Measurements from ENCODE around the gene CDC20B.

The CDC20B gene, protein sequence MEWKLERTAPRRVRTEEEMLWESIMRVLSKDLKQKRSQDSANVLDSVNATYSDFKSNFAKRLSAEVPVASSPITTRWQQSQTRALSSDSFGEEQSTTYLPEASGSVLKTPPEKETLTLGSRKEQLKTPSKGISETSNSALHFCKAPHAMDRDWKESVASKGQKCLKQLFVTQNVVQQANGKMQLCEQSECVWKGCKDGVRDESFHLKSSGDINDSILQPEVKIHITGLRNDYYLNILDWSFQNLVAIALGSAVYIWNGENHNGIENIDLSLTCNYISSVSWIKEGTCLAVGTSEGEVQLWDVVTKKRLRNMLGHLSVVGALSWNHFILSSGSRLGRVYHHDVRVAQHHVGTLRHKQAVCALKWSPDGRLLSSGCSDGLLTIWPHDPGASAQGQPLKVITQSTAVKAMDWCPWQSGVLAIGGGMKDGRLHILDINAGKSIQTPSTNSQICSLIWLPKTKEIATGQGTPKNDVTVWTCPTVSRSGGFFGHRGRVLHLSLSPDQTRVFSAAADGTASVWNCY

DNA sequence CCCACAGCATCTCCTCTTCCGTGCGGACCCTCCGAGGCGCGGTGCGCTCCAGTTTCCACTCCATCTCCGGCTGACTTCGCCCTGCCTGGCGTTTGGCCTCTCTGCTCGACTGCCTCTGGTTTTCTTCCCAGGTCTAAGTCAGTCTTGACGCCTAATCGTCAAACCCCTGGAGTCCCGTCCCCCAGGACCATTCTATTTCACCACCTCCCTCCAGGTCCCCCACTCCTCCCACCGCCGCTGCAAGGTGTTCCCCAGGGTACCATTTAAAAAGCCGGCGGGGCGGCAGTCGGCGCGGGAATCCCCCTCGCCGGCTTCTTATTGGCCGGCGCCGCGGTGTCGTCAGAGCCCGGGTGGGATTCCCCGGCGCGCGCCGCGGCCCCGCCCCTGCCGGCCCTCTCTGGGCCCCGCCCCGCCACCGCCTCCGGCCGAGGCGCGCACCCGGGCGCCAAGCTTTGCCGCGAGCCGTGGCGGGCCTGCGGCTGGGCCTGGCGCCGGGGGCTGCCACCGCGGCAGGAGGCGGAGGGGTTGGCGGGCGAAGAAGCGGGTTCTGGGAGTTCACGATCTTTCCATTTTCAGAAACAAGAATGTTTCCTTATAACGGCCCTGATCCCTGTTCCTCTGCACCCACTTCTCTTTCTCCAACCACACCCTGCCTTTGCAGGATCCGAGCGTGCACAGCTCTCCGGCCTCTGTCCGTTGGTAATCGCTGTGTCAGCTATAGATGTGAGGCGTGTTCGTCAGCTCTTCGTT is at the start of gene CDC20B:
Gene CDC20B, minus strand, starts transcription at position 241 of the 750 bp plus-strand sequence. Its CDS starts 177 bp downstream, at position 64.
- FAIRE-seq (no peak), DNase-seq (ENCODE audit: low spot score) (peak; percentile 96)

DNA sequence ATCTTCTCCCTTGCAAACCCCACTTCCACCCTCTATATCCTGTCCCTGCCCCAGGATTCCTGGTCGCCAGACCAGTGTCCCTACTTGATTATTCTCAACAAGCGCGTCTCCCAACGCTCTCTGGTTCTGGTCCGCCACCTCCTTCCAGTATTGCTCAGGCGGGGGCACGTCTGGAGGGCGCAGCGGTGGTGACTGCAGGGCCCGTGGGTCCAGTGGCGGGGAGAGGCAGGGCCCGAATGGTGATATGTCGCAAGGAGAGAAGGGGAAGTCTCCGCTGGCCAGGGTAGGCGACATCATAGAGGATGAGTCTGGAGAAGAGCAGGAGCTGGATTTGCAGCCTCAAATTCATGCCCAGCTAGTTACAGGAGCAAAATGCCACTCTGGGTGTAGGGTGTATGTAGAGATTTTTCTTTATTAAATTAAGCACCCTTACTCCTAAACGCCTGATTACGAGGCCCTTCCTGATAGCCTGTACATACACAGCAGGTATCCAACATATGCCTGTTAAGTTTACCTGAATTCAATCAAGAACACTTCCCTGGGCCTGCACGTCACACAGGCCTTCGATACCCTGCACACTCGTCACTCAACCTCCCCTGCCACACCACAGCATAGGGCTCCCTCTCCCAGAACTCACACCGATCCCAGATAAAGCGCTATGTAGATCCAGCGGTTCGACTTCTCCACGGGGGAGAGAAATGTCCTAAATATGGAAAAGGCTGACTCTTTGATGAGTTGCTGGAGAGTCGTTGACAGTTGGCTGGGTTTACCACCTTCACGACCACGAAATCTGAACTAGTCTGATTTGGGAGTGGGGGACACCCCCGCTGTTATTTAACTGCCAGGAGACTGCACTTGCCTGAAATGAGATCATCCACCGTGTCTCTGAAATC is 49.4 kb upstream of the CDC20B start:
- no peak for FAIRE-seq
- no peak for DNase-seq (ENCODE audit: low spot score)

DNA sequence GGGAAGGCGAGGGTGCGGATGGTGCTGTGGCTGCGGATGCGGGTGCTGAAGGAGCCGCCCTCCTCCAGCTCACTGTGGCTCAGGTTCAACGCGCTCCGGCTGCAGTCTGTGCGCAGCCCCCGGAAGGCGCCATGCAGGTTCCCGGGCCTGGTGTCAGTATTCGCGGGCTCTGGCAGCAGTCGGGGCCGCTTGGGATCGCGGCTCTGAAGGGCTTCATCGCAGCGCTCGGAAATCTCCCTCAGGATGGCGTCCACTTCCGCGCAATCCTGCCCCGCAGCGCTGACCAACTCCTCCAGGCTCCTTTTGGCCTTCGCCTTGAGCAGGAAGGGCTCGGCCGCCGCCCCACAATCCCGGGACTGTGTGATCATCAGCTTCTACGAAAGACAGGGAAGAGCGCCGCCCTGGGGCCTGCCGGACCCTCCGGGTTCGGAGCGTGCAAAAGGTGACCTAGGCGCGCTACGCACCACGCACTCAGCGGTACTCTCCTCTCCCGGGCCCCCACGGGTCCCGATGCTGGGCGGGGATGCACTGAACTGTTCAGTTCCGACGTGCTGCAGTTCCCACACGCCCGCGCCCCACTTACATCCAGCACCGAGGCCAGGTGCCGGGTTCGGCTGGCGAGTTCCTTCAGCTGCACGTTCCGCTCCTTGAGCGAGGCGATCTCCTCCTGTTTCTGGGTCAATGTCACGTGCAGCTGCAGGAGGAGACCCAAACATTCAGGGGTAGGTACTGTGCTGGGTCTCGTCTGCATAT is 47.6 kb upstream of the CDC20B start:
- DNase-seq (ENCODE audit: low spot score) = no peak

DNA sequence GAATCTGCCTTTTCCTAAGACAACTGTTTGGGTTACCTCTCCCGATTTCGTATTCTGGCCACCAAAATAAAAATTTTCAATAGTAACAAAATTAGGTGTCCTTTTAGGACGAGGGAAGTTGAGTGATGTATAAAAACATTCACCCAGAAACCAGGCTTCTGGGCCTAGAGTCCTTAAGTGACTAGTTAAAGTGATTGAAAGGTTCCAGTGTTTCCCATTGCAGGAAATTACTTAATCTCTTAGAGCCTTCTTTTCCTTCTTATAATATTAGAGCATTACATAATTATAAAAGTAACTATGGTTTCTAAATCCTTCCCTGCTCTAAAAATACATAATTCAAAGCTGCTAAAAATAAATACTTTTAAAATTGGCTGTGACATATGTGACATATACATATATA is 46.8 kb upstream of the CDC20B start:
- FAIRE-seq = no peak

More for the DNA sequence above, 47.6 kb upstream of the CDC20B start:
- no peak for FAIRE-seq

DNA sequence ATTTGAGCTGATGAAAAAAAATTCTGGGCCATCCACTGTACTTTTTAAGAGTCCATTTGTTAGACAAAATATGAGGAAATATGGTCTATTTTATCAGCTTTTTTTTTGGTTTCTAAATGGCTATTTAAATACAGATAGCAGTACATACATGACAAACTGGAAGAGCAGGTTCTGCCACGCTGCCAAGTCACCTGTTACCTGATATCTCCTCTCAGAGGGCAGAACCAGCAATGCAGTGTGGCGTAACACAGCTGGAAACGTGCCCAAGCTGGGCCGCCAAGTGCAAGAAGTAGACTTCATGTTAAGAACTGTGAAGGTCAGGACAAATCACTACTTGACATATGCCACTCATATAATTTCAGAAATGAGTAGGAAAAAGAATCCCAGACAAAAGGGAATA is 46.0 kb upstream of the CDC20B start:
- FAIRE-seq = no peak
- DNase-seq (ENCODE audit: low spot score) = no peak

More for the DNA sequence above, 46.8 kb upstream of the CDC20B start:
- no peak for DNase-seq (ENCODE audit: low spot score)

DNA sequence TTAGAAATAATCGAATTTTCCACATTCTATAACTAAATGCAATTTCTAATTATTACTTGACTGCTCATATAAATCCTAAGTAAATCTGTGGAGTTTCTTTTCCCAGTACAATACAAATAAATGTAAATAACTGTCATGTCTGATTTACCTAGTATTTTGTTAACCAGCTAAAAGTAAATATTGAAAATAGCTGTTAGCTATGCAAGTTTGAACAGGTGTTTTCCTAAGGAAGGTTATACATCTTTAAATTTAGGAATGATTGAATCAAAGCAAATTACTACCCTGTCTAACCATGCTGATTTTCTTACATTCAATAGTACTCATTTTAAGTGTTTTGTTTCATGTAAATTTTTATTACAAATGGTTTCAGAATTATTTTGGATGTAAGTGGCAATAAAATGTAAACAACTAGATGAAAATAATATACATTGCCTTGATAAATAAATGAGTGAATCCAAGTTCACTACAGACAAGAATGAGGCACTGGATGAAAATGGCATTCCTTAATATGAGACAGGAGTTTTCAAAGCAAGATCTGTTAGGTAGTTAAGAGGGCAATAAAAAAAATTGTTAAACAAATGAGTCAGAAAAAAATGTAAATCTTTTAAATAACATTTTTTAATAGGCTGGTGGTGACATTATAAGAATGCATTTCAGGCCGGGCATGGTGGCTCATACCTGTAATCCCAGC is 38.4 kb upstream of the CDC20B start:
- DNase-seq (ENCODE audit: low spot score) (no peak), FAIRE-seq (no peak)

DNA sequence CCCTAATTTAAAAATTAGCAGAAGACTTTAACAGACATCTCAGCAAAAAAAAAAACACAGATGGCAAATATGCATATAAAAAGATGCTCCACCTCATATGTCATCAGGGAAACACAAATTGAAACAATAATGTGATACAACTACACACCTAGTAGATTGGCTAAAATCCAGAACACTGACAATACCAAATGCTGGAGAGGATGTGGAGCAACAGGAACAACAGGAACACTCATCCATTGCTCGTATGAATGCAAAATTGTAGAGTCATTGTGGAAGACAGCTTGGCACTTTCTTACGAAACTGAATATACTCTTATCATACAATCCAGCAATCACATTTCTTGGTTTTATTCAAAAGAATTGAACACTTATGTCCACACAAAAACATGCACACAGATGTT is 32.0 kb upstream of the CDC20B start:
- FAIRE-seq = no peak
- DNase-seq (ENCODE audit: low spot score) = no peak

DNA sequence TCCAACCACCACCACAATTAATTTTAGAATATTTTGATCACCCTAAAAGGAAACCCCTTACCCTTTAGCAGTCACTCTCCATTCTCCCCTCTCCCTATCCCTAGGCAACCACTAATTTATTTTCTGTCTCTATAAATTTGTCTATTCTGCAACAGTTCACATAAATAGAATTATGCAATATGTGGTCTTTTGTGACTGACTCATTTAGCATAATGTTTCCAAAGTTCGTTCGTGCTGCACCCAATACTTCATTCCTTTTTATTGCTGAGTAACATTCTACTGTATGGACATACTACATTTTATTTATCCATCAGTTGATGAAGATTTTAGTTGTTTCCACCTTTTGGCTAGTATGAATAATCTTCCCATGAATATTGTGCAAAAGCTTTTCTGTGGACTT is 18.2 kb upstream of the CDC20B start:
- FAIRE-seq = no peak
- no peak for DNase-seq (ENCODE audit: low spot score)

DNA sequence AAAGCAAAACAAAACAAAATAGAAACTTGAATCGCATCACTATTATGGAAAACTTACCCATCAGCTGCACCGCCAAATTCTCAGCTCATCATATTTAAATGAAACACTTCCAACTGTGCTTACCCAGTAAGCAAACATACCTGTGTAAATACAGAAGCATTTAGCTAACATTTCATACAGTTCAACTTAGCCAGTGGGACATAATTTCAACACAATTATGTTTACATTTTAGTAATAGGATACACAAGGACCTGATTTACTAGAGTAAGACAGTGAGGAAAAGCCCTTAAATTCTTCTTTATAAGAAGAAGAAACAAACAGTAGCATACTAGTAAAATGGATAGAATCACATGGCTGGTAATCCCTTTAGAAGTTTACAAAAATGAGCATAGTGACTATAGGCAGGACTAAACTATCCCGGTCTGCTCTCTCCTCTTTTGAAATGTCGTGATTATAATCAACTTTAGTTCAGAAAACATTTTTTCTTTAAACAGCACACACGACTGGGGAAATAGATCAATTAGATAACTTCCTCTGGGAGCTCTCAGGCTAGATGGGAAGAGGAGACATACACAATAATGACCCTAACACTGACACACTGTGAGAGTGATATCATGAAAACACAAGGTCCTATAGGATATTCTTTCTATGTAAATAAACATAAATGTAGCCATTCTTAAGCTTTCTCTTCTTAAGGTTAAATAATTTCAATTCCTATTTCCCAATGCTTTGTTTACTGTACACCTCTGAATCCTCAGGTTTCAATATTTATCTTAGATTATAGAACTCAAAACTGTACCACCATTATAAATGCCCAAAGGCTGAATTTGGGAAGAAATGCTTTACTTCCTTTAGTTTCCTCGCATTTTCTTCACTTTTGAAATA is 15.9 kb upstream of the CDC20B start:
- DNase-seq (ENCODE audit: low spot score) (no peak), FAIRE-seq (no peak)

DNA sequence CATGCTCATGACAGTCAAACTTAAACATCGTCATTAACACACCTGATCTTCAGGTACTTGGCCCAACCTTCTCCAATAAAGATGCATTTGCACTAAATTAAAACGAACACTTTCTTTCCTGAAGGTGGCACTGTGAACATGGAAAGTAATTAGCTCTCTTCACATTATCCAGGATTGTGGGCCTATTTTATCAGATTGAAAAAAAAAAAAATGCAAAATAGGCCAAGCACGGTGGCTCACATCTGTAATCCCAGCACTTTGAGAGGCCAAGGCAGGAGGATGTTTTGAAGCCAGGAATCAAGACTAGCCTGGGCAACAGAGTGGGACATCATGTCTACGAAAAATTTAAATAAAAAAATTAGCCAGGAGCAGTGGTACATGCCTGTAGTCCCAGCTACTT is 14.4 kb upstream of the CDC20B start:
- FAIRE-seq (no peak), DNase-seq (ENCODE audit: low spot score) (peak; percentile 30)

DNA sequence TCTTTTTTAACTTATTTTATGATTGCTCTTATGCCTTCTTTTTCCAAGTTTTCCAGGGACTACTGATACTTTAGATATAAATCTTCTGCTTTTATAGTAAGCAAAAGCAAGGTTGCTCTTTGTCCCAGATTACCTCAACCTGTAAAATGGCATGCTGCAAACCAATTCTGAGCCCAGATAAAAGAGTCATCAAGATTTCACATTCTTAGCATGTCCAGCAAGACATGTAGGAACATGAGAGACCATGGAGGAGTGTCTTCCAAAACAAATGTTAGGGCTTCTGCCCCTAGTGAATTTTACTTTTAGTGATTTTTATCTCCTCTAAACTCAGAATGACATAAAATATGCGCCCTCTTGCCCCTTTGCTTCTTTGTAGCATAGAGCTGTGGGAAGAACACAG is 7.0 kb upstream of the CDC20B start:
- no peak for DNase-seq (ENCODE audit: low spot score)
- no peak for FAIRE-seq

DNA sequence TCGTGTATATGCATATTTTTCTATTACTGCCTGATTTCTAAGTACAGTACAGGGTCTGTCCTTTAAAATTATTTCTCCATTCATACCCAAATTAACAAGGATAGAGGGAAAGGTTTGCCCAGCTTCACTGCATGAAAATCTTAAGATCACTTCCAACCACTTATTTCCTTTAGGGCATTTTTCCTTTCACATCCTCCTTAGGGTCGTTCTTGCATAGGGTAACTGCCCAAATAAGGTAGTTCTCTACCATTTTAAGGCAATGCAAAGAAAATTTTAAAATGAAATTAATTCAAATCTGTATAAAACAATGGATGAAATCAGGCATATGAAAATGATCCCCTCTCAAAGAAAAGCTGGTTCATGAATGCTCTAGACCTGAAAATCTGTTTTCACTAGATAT is 4.1 kb upstream of the CDC20B start:
- FAIRE-seq = no peak
- DNase-seq (ENCODE audit: low spot score) = no peak

DNA sequence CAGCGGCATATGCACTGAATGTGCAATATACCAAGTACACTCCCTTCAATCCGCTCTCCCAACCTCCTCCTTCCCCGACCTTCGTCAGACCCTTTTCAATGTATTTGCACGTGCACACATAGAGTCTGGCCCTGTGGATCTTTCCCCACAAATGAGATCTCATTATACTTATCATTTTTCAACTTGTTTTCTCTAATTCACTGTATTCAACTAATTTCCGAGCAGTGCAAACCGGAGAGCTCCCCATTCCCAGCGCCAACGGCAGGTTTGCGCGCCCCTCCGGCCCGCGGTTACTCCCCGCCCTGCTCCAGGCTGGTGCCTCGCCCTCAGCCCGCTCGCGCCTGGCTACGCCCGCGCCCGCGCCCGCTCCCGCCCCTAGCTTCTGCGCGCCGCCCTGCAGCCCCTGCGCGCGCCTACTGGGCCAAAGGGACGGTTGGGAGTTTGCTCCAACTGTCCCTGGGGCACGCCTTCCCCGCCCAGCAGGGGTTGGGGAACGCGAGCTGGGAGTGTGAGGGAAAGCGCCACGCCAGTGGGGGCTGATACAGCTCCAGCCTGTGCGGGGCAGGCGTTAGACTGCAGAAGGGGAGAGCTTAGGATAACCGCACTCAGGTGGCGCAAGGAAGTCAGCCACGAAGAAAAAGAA is 3.3 kb upstream of the CDC20B start:
- peak; percentile 53 for FAIRE-seq
- DNase-seq (ENCODE audit: low spot score) = no peak

DNA sequence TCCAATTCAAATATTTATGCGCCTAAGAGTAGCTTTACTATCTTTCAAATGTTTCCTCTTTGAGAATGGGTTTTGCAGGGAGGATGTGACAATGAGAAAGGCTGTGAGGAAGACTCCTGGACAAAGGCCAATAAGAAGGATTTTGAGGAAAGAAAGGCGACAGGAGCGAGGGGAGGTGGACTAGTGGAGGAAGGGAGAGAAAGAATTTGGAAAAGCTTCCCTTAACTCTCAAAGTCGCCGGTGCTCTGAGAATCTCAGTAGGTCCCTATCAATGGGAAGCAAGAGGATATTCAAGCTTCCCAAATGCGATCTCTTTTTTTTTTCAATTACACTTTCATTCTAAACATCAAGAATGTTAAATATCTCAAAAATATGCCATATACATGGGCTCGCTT is 2.8 kb upstream of the CDC20B start:
- DNase-seq (ENCODE audit: low spot score) (no peak), FAIRE-seq (no peak)

DNA sequence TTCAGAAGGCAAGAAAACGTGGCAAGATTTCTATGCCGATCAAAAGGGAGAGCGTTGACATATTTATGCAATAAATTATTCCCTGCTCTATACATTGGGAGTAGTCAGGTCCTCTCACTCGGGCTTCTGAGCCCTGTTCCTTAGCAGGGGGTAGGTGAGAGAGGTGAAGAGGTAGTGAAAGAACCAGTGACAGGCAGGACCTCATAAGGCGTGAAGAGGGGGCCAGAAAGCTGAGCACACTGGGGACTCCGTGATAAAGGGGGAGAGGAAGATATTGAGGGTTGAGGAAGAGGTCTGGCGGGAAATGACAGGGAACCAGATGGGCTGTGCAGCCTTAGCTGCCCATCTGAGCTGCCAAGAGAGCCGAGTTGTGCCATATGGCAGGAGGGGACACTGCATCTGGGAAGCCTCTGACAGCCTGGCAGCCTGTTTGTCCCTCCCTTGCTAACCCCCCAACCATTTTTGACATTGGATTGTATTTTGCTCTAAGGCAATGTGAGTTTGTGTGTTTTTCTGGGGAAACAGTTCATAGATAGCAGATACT is 782 bp upstream of the CDC20B start:
- DNase-seq (ENCODE audit: low spot score) (no peak), FAIRE-seq (no peak)

DNA sequence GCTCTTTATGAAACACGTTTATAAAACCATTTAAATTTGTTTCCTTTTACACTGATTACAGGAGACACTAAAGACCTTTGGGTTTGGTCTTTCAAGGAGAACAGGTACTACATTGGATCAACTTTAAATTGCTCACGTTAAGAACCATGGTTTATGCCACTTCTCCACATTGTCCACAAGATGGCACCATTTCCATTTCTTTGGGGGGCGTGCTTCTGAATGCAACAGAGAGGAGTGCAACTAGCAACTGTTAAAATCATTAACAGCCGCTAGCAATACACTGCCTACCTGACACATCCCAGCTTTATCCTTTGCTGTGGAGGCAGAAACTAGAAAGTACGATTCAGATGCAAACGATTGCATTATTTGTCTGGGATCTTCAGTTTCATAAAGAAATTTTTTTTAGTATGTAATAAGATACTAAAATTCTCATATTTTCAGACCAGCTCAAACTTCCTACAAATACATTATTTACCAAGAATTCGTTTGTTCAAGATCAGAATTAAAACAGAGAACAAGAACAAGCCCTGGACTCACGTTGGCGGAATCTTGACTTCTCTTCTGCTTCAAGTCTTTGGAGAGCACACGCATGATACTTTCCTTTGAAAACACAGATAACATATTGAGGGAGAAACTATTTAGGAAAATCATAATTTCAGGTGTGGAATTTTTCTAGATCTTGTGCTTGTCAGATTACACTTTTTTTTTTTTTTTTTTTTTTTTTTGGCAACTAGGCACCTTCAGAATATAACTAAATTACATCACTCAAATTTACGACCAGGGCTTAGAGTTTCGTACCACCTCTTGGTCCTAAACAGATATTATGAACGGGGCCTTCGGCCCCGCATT is 702 bp downstream of the CDC20B start:
- no peak for FAIRE-seq
- DNase-seq (ENCODE audit: low spot score) = peak; percentile 76

DNA sequence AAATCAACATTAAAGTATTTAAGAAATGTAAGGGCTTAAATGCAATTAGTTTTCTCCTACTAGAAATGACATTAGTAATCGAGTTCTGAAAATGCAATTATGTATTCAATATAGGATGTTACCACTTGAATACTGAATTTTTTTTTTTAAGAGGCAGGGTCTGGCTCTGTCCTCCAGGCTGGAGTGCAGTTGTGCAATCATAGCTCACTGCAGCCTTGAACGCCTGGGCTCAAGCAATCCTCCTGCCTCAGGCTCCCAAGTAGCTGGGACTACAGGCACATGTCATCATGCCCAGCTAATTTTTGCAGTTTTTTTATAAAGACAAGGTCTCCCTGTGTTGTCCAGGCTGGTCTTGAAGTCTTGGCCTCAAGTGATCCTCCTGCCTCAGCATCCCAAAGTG is 1.5 kb downstream of the CDC20B start:
- DNase-seq (ENCODE audit: low spot score) (no peak), FAIRE-seq (no peak)

Measured in urothelium cell line (cell line).